Karpas-422 (cell line): ENCODE data around the gene LIN37. TPM values are rescaled to one million over a fixed set of nuclear protein-coding genes. Genes with fewer than 3 reads are reported as not detected.

Source experiments
- DNase-seq: peaks from one replicate; pipeline ENCODE4 v3.0.0-alpha.2; 2015
- H2AFZ ChIP-seq: fragments of 200-600 bp; sonication (generic); 2 replicates; pipeline ENCODE4 v1.6.1; 2014; ENCODE audit warnings: antibody characterized with exemption, low read length, mixed read lengths
- H3K27ac ChIP-seq: fragments of 200-600 bp; sonication (generic); 2 replicates; pipeline ENCODE4 v1.5.1; 2014; ENCODE audit warnings: mild to moderate bottlenecking, low read length, moderate library complexity
- H3K27me3 ChIP-seq: fragments of 200-600 bp; sonication (generic); 2 replicates; pipeline ENCODE4 v1.6.1; 2014; ENCODE audit warnings: low read length, mixed read lengths
- H3K36me3 ChIP-seq: fragments of 200-600 bp; sonication (generic); 2 replicates; pipeline ENCODE4 v1.6.1; 2014; ENCODE audit warnings: low read length, mixed read lengths; ENCODE audit not compliant: insufficient read depth
- H3K4me1 ChIP-seq: fragments of 200-600 bp; sonication (generic); 2 replicates; pipeline ENCODE4 v1.6.1; 2014; ENCODE audit warnings: mild to moderate bottlenecking, low read length, mixed read lengths
- H3K4me2 ChIP-seq: fragments of 200-600 bp; sonication (generic); 2 replicates; pipeline ENCODE4 v1.6.1; 2014; ENCODE audit warnings: low read length, low read depth, mild to moderate bottlenecking; ENCODE audit not compliant: poor library complexity, severe bottlenecking
- H3K4me3 ChIP-seq: fragments of 200-600 bp; sonication (generic); 2 replicates; pipeline ENCODE4 v1.5.1; 2014; ENCODE audit warnings: mild to moderate bottlenecking, antibody characterized with exemption, low read length, mixed read lengths
- H3K79me2 ChIP-seq: fragments of 200-600 bp; sonication (generic); 2 replicates; pipeline ENCODE4 v1.6.1; 2014; ENCODE audit warnings: mild to moderate bottlenecking, low read length, mixed read lengths
- H3K9ac ChIP-seq: fragments of 200-600 bp; sonication (generic); 2 replicates; pipeline ENCODE4 v1.6.0; 2014; ENCODE audit warnings: low read length
- H3K9me2 ChIP-seq: fragments of 200-600 bp; sonication (generic), shearing (Covaris generic); replicated peaks from 2 replicates; pipeline ENCODE4 v1.6.0; 2014; ENCODE audit warnings: mild to moderate bottlenecking, low read length, moderate library complexity; ENCODE audit not compliant: insufficient read depth
- H3K9me3 ChIP-seq: fragments of 300-700, 200-600 bp; sonication (generic); 2 replicates; pipeline ENCODE4 v1.6.1; 2014; ENCODE audit warnings: low read length, mixed read lengths
- H4K20me1 ChIP-seq: fragments of 200-600 bp; sonication (generic); 2 replicates; pipeline ENCODE4 v1.6.1; 2014; ENCODE audit warnings: mild to moderate bottlenecking, antibody characterized with exemption, low read length, low read depth; ENCODE audit not compliant: insufficient read depth
- total RNA-seq: library from RNA; depleted of rRNA; stranded (reverse); fragments of >200 nt; shearing (Covaris generic); gene quantifications from 2 replicates; pipeline ENCODE4 v1.2.3, GENCODE V29; 2014; ENCODE audit warnings: low replicate concordance

Gene LIN37
- total RNA-seq, 1 experiment from 2014 or later = 12.4 TPM

- Histone ChIP-seq H3K27me3 (no peaks in the 10 kb centered on the region), H3K79me2 (no peaks in the 10 kb centered on the region), H3K4me2 (no peak overlapping the region), H3K4me3 (no peak overlapping the region), H4K20me1 (0 out of 2 replicates have a peak, but pooled peaks cover 10% of the 10 kb centered on the region), H3K27ac (no peak overlapping the region), H3K9ac (no peak overlapping the region), H3K9me3 (no peaks in the 10 kb centered on the region), H3K4me1 (peaks cover 19% of the 10 kb centered on the region), H2AFZ (no peak overlapping the region), H3K36me3 (peaks cover 6% of the 10 kb centered on the region; the same call in 1 of the 2 replicates), H3K9me2 (no peaks in the 10 kb centered on the region)
- DNase-seq = no peak
These were observed 18.6 kb upstream of the LIN37 start for GRCh38 chr19:35729763-35730162.

DNA sequence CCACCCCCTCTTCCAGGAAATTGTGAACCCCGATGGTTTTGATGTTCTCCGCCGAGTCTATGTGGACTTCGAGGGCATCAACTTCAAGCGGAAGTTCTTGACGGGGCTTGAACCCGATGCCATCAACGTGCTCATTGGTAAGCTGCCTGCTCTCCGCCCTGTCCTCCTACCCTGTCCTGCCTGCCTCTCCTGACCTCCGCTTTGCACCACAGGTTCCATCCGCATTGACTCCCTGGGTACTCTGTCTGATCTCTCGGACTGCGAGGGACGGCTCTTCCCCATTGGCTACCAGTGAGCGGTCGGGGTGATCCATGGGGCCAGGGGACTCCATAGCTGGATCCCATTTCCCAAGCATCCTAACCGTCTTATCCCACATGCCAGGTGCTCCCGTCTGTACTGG, 18.1 kb upstream of the LIN37 start:
- H2AFZ ChIP-seq = no peak overlapping the region
- no peak for DNase-seq
- peaks cover 6% of the 10 kb centered on the region; the same call in 1 of the 2 replicates for H3K36me3 ChIP-seq
- H3K4me2 ChIP-seq = no peak overlapping the region
- no peaks in the 10 kb centered on the region for H3K79me2 ChIP-seq
- H3K9ac ChIP-seq = no peak overlapping the region
- H3K4me1 ChIP-seq = peaks cover 19% of the 10 kb centered on the region
- no peaks in the 10 kb centered on the region for H3K9me2 ChIP-seq
- no peaks in the 10 kb centered on the region for H3K9me3 ChIP-seq
- no peak overlapping the region for H3K27ac ChIP-seq
- no peak overlapping the region for H3K4me3 ChIP-seq
- H4K20me1 ChIP-seq = 0 out of 2 replicates have a peak, but pooled peaks cover 10% of the 10 kb centered on the region
- no peaks in the 10 kb centered on the region for H3K27me3 ChIP-seq

DNA sequence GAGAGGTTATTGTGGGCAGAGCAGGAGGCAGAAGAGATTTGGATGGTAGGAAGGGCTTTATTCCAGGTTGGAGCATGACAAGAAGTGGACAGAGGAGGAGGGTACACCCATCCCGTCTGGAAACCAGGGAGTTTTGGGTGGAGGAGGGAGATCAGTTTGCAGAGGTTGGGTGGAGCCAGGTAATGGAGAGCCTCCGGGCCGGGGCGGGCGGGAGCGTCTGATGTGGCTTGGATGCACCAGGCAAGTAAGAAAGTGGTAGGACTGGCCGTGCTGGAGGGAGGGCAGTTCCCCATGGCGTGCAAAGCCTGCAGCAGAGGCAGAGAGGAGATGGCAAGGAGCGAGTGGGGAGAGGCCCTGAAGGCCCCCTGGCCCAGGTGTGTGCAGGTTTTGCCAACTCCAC, 17.0 kb upstream of the LIN37 start:
- Histone ChIP-seq H3K9ac (no peak overlapping the region), H3K9me3 (no peaks in the 10 kb centered on the region), H3K4me1 (peaks cover 19% of the 10 kb centered on the region), H3K36me3 (peaks cover 6% of the 10 kb centered on the region; the same call in 1 of the 2 replicates), H3K4me2 (no peak overlapping the region), H3K79me2 (no peaks in the 10 kb centered on the region), H3K9me2 (no peaks in the 10 kb centered on the region), H2AFZ (no peak overlapping the region), H4K20me1 (0 out of 2 replicates have a peak, but pooled peaks cover 10% of the 10 kb centered on the region), H3K27ac (no peak overlapping the region), H3K27me3 (no peaks in the 10 kb centered on the region), H3K4me3 (no peak overlapping the region)
- no peak for DNase-seq

DNA sequence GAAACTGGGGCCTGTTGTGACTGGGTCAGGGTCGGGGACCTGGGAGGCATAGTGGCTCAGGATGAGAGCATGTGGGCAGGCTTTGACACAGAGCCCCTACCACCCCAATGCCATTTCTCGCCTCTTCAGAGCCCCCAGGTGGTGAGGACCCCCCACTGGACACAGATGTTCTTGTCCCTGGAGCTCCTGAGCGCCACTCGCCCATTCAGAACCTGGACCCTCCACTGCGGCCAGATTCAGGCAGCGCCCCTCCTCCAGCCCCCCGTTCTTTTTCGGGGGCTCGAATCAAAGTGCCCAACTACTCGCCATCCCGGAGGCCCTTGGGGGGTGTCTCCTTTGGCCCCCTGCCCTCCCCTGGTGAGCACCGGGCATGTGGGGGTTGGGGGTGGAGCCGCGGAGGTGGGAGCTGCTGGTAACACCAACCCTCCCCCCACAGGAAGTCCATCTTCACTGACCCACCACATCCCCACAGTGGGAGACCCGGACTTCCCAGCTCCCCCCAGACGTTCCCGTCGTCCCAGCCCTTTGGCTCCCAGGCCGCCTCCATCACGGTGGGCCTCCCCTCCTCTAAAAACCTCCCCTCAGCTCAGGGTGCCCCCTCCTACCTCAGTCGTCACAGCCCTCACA, 16.5 kb upstream of the LIN37 start:
- H3K27ac ChIP-seq = no peak overlapping the region
- no peaks in the 10 kb centered on the region for H3K9me3 ChIP-seq
- no peaks in the 10 kb centered on the region for H3K79me2 ChIP-seq
- no peak for DNase-seq
- 0 out of 2 replicates have a peak, but pooled peaks cover 10% of the 10 kb centered on the region for H4K20me1 ChIP-seq
- no peaks in the 10 kb centered on the region for H3K27me3 ChIP-seq
- peaks cover 6% of the 10 kb centered on the region; the same call in 1 of the 2 replicates for H3K36me3 ChIP-seq
- peaks cover 19% of the 10 kb centered on the region for H3K4me1 ChIP-seq
- H2AFZ ChIP-seq = no peak overlapping the region
- H3K9me2 ChIP-seq = no peaks in the 10 kb centered on the region
- no peak overlapping the region for H3K4me2 ChIP-seq
- no peak overlapping the region for H3K4me3 ChIP-seq
- no peak overlapping the region for H3K9ac ChIP-seq

- no peak overlapping the region for H2AFZ ChIP-seq
- no peaks in the 10 kb centered on the region for H3K9me2 ChIP-seq
- peaks cover 6% of the 10 kb centered on the region; the same call in 1 of the 2 replicates for H3K36me3 ChIP-seq
- no peaks in the 10 kb centered on the region for H3K27me3 ChIP-seq
- H3K4me2 ChIP-seq = no peak overlapping the region
- no peaks in the 10 kb centered on the region for H3K79me2 ChIP-seq
- H3K9ac ChIP-seq = no peak overlapping the region
- H3K27ac ChIP-seq = no peak overlapping the region
- H3K9me3 ChIP-seq = no peaks in the 10 kb centered on the region
- H4K20me1 ChIP-seq = 0 out of 2 replicates have a peak, but pooled peaks cover 10% of the 10 kb centered on the region
- peaks cover 19% of the 10 kb centered on the region for H3K4me1 ChIP-seq
- no peak overlapping the region for H3K4me3 ChIP-seq
- no peak for DNase-seq
These were observed 15.7 kb upstream of the LIN37 start for GRCh38 chr19:35732540-35733179.

DNA sequence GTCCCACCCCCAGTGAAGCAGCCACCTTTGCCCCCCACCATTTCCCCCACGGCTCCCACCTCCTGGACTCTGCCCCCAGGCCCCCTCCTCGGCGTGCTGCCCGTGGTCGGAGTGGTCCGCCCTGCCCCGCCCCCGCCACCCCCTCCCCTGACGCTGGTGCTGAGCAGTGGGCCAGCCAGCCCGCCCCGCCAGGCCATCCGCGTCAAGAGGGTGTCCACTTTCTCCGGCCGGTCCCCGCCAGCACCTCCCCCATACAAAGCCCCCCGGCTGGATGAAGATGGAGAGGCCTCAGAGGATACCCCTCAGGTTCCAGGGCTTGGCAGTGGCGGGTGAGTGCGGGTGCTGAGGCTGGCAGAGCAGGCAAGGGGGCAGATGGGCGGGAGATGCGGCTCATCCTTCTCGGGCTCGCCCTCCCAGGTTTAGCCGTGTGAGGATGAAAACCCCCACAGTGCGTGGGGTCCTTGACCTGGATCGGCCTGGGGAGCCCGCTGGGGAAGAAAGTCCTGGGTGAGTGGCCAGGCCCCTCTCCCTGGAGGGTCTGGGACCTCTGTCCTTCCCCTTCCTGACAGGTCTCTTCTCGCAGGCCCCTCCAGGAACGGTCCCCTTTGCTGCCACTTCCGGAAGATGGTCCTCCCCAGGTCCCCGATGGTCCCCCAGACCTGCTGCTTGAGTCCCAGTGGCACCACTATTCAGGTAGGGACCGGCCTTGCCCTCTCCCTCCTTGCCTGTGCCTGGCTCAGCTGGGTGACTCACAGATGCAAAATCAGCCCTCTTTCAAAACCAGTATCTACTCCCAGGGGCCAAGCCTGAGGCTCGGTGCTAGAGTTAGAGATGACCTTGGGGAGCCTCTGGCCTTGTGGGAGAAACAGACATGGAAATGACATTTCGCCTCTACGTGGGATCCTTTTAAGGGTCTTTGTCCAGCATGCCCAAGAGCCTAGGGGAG, 14.9 kb upstream of the LIN37 start:
- Histone ChIP-seq H2AFZ (no peak overlapping the region), H3K9ac (0 out of 2 replicates have a peak overlapping the region, but pooled peaks have one; percentile 10), H3K4me2 (no peak overlapping the region), H3K9me3 (no peaks in the 10 kb centered on the region), H3K36me3 (peaks cover 6% of the 10 kb centered on the region; the same call in 1 of the 2 replicates), H3K4me3 (no peak overlapping the region), H3K4me1 (peaks cover 19% of the 10 kb centered on the region), H3K79me2 (no peaks in the 10 kb centered on the region), H4K20me1 (0 out of 2 replicates have a peak, but pooled peaks cover 10% of the 10 kb centered on the region), H3K27ac (peak overlapping the region; percentile 53), H3K9me2 (no peaks in the 10 kb centered on the region), H3K27me3 (no peaks in the 10 kb centered on the region)
- DNase-seq = peak; percentile 73

GRCh38 chr19:35734273-35734672, 14.1 kb upstream of the LIN37 start:
- no peaks in the 10 kb centered on the region for H3K79me2 ChIP-seq
- no peak overlapping the region for H3K4me3 ChIP-seq
- H3K9ac ChIP-seq = 0 out of 2 replicates have a peak overlapping the region, but pooled peaks have one; percentile 10
- H3K9me2 ChIP-seq = no peaks in the 10 kb centered on the region
- peak overlapping the region; percentile 53 for H3K27ac ChIP-seq
- H2AFZ ChIP-seq = no peak overlapping the region
- peaks cover 6% of the 10 kb centered on the region; the same call in 1 of the 2 replicates for H3K36me3 ChIP-seq
- 0 out of 2 replicates have a peak, but pooled peaks cover 10% of the 10 kb centered on the region for H4K20me1 ChIP-seq
- H3K9me3 ChIP-seq = no peaks in the 10 kb centered on the region
- H3K4me1 ChIP-seq = peaks cover 19% of the 10 kb centered on the region
- DNase-seq = no peak
- H3K4me2 ChIP-seq = no peak overlapping the region
- no peaks in the 10 kb centered on the region for H3K27me3 ChIP-seq
